Fibroblast of upper back skin (primary cell): ENCODE measurements around the gene RGS11.
"Not testable (repeated sequence)": the region's sequence is repeated elsewhere in the genome, so short reads cannot be mapped to it uniquely, and the experiment has no call there.

Experiments used
- DNase-seq: peaks from one replicate; pipeline ENCODE4 v3.0.0-alpha.2; 2013

The RGS11 gene

GRCh38 chr16:279531-279930, 3.8 kb upstream of the RGS11 start:
- no peak for DNase-seq

DNA sequence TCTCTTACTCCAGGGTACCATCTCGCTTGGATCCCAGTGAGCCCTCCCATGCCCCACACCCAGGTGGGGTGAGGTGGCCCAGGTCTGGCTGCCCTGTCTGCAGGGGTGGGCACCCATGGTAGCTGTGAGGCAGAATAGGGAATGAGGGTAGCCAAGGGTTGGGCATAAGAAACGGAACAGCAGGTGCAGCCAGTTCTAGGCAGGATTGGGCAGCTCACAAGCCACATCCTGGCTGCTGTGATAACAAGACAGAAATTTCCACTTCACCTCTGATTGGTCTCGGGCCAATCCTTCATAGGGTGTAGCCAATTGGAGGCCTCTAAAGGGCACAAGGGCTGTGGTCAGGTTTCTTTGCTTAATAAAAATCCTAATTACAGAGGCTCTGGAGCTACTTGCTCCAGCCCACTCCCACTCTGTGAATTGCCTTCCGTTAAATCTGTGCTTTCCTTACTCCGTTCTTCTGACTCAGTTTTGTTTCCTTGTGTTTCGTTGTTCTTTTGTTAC, 3.2 kb upstream of the RGS11 start:
- DNase-seq = peak; percentile 8

DNA sequence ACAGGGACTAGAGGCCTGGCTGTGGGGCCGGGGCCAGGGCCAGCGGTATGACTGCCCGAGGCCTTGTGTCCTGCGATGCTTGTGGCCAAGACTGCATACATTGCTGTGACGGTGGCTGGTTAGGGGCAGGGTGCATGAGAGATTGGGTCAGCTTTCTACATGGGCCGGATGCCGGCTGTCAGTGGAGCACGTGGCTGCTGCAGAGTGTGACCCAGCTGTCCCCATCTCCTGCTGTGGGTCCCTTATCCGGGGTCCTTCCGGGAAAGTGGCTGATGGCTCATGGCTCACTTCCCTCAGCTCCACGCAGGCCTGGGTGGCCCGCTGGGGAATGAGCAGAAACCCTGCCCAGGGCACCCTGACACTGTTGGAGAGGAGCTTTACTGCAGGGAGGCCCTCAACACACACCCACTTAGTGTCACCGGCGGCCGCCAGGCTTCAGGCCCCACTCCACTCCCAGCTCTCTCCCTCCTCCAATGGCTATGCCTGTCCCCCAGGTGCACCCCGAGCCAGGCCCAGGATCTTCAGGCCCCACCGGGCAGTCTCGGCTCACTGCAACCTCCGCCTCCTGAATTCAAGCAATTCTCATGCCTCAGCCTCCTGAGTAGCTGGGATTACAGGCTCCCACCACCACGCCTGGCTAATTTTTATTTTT, 808 bp upstream of the RGS11 start:
- no peak for DNase-seq

DNA sequence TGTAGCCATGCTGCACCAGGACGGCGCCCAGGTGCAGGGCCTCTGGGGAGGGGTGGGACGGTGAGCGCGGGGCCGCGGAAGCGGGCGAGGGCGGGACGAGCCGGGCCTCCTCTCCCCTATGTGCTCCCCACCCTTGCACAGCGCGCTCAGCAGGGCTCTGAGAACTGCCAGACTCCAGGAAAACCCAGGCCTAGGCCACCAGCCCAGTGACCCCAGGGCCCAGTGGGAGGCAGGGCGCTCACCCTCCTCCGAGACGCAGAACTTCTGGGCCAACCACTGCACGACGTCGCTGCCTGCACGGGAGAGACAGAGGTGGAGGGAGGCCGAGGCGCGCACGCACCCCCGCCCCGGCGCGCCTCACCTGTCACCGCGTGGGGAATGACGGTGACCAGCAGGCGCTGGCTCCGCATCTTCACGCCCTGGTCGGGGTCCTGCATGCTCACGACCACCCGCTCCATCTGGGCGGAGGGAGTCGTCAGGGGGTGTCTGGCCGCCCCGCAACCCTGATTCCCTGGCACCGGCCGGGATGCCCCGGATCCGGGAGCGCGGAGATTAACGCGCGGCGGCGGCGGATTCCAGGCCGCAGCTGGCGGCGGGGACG, 603 bp downstream of the RGS11 start:
- DNase-seq = no peak

DNA sequence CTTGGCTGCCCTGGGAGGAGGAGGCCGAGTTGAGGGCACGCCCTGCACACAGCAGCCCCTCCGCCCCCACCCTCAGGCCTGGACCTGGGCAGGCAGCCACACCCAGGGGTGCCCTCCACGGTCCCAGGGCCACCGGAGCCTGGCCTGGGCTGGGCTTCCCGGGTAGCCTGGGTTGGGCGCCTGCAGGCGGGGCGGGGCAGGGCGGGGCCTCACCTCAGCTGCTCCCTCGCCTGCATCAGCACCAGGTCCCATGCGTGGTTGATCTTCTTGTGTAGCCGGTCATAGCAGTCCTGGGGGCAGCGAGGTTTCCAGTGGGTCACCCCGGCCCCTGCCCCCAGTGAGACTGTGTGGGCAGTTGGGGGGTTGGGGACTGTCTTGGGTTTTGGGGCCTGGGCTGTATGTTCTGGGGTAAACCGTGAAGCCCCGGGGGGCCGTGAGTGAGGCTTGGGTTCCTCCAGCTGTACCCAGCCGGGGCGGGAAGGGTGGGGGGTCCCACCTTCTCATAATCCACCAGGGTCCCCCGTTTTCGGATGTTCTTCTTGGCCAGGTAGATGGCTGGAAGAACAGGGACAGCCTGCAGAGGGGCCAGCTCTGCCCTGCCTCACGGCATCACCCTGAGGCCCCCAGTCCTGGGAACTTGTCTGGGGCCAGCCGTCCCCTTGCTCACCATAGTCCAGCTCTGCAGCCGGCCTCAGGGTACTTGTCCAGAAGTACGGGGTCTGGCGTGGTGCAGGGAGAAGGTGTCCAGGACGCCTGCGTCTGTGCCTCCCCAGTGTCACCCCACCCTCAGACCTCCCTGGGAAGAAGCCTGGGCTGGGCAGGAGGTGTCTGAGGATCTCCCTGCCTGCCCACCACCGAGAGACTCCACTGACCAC, 2.0 kb downstream of the RGS11 start:
- no peak for DNase-seq

- no peak for DNase-seq
Measured at GRCh38 chr16:272633-273546, 2.9 kb downstream of the RGS11 start.

- no peak for DNase-seq
Measured at GRCh38 chr16:270381-271255, 5.1 kb downstream of the RGS11 start.

DNA sequence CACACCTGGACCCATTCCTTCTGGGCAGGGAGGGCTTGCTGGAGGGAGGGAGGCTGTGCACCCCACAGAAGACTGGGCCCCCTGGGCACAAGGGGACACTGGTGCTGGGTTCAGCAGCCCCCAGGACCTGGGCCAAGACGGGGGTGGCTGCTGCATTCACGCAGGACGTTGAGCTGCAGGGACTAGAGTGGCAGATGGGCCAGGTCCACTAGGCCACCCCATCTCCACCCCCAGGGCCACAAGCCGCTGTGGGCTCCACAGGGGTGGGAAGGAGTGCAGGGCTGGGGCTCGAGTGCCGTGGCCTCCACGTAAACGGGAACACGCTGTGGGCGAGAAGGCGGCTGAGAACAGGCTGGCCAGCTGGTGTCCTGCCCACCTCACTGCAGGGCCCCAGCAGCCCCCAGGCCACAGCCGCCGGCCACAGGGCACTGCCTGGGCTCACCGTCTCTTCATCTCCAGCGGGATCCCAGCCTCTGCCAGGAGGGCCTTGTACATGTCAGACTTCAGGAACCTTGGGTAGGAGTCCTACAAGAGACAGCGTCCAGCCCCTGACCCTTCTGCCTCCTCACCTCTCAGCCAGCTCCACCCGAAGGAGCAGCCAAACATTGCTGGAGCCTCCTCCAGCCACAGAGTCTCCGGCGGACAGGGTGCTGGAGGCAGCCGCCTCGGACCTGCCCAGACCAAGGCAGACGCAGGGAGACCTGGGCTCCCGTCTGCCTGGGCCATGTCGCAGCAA, 6.5 kb downstream of the RGS11 start:
- DNase-seq = no peak

DNA sequence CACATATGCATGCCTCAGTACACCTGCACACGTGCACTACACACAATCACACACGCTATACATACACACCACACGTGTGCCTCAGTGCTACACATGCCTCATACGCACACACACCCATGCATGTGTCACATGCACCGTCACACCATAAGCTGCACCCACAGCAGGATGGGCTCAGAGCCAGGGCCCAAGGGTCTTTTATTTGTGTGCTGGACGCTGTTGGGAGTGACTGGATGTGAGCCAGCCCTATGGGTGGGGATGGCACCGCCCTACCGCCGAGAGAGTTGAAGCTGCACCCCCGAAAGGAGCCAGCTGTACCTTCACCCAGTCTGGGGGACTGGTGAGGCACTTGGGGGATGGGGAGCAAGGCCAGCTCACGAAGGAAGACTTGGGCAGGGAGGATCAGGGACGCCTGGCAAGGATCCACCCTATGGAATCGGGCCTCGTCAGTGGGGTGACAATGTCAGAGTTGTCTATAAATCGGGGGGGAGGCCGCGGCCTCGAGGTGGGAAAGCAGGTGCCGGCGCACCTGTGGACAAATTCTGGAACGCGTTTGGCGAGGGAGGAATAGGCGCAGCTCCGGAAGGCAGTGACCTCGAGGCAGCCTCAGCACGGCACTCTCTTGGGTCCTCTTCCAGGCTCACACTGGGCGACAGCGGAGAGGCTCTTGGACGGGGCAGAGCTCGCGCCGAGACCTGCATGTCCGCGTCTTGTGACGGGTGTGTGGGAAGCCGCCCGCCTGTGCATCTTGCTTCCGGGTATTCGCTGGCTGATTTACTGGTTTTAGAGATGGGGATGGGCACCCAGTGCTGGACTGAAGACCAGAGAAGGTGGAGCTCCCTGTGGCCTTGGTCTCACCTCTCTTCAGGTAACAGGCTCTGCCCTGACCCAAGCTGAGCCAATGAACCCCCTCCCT, 7.3 kb downstream of the RGS11 start:
- DNase-seq = no peak

DNA sequence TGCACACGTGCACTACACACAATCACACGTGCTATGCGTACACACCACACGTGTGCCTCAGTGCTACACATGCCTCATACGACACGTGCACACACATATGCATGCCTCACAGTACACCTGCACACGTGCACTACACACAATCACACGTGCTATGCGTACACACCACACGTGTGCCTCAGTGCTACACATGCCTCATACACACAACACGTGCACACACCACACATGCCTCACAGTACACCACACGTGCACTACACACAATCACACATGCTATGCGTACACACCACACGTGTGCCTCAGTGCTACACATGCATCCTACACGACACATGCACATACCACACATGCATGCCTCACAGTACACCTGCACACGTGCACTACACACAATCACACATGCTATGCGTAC, 8.2 kb downstream of the RGS11 start:
- not testable (repeated sequence) for DNase-seq

GRCh38 chr16:266258-267164, 9.2 kb downstream of the RGS11 start:
- DNase-seq = no peak

DNA sequence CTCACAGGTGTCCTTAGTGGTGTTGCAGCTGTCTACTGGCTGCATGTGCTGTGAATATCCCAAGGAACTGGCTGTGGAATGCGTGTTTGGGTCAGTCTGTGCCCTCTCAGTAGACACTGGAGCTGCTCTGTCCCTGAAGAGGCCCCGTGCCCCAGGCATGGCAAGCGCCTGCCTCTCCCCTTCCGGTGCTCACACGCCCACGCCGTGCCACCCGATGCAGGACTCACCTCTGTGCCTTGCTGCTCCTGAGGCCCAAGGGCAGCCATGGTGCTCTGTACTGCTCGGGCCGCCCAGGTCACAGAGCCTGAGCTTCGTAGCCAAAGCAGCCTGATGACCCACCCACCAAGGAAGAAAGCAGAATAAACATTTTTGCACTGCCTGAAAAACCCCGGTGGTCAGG, 10.0 kb downstream of the RGS11 start:
- no peak for DNase-seq

- no peak for DNase-seq
Measured at GRCh38 chr16:265002-265529, 10.7 kb downstream of the RGS11 start.

- DNase-seq = no peak
Measured at GRCh38 chr16:264440-264951, 11.2 kb downstream of the RGS11 start.

DNA sequence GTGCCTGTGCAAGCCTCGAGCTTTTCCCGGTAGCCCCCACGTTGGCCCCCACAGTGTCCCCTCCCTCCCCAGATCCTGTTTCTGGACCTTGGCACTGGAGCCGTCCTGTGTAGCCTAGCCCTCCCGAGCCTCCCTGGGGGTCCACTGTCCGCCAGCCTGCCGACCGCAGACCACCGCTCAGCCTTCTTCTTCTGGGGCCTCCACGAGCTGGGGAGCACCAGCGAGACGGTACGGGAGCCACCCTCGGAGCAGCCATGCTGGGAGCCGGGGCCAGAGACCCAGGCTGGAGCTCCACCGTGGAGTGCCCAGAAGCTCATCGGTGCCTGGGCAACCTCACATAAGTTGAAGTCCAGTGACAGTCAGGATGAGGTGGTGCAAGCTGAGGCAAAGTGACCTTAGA, 11.8 kb downstream of the RGS11 start:
- DNase-seq = no peak

DNA sequence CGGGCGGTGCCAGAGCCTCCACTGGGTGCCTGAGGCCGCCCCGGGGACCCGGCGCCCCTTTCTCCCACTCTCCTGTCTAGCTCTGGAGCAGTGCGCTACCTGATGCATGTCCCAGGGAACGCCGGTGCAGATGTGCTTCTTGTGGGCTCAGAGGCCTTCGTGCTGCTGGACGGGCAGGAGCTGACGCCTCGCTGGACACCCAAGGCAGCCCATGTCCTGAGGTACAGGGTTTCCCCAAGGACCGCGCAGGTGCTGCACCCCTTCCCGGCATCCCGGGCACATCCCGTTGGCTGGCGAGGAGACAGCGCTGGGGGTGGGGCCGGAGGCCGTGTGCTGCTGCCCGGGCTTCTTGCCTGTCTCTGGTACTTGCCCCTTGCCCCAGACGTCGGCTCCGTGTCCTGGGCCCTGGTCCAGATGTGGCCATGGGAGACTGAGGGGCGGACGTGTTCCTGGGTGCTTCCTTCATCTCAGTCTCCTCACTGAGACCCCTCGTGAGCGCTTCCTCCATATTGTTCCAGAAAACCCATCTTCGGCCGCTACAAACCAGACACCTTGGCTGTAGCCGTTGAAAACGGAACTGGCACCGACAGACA, 12.5 kb downstream of the RGS11 start:
- DNase-seq = no peak

- DNase-seq = no peak
Measured at GRCh38 chr16:262121-262745, 13.5 kb downstream of the RGS11 start.
